ENCODE results near the gene CPNE8.

GRCh38 chr12:38697289-38697688 is 208.1 kb downstream of the CPNE8 start:
- no peak for TF ChIP-seq POLR2A (IDR thresholded peaks at IDR 0.05; ENCODE audit: low read depth, low read length)
- no peak for TF ChIP-seq POLR2AphosphoS5 (IDR thresholded peaks at IDR 0.05; ENCODE audit: low read depth, low read length)
- no peak for TF ChIP-seq TAF1 (IDR thresholded peaks at IDR 0.05; ENCODE audit: borderline replicate concordance, low read depth, low read length)

Data from GM12892 (cell line).